ENCODE measurements around the gene NXPE3.

DNA sequence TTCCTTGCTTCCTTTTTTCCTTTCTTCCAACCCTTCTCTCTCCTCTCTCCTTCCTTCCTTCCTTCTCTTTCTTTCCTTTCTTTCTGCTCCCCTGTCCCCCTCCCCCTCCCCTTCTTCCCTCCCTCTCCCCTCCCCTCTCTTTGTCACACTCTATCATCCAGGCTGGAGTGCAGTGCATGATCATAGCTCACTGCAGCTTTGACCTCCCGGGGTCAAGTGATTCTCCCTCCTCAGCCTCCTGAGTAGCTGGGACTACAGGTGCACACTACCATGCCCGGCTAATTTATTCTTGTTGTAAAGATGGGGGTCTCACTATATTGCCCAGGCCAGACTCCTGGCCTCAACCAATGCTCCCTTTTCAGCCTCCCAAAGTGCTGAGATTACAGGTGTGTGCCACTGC, 89.0 kb downstream of the NXPE3 start:
- TF ChIP-seq, protein P1, sequence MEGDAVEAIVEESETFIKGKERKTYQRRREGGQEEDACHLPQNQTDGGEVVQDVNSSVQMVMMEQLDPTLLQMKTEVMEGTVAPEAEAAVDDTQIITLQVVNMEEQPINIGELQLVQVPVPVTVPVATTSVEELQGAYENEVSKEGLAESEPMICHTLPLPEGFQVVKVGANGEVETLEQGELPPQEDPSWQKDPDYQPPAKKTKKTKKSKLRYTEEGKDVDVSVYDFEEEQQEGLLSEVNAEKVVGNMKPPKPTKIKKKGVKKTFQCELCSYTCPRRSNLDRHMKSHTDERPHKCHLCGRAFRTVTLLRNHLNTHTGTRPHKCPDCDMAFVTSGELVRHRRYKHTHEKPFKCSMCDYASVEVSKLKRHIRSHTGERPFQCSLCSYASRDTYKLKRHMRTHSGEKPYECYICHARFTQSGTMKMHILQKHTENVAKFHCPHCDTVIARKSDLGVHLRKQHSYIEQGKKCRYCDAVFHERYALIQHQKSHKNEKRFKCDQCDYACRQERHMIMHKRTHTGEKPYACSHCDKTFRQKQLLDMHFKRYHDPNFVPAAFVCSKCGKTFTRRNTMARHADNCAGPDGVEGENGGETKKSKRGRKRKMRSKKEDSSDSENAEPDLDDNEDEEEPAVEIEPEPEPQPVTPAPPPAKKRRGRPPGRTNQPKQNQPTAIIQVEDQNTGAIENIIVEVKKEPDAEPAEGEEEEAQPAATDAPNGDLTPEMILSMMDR (optimal IDR thresholded peaks at IDR 0.05 in 1 of 3, IDR thresholded peaks at IDR 0.05 in 1 of 3, conservative IDR thresholded peaks at IDR 0.05 in 1 of 3; ENCODE audit: extremely low read depth in 1 of 3, insufficient read depth in 2 of 3, low read length in 3 of 3) = no peak
- TF ChIP-seq EZH2 (IDR thresholded peaks at IDR 0.05; ENCODE audit: low read length) = no peak

Measured in keratinocyte (primary cell).